ENCODE data around the gene AGBL1. TPM values are rescaled to one million over a fixed set of nuclear protein-coding genes. Genes with fewer than 3 reads are reported as not detected.

AGBL1 gene
- total RNA-seq, 1 experiment from 2014 or later: not detected

DNA sequence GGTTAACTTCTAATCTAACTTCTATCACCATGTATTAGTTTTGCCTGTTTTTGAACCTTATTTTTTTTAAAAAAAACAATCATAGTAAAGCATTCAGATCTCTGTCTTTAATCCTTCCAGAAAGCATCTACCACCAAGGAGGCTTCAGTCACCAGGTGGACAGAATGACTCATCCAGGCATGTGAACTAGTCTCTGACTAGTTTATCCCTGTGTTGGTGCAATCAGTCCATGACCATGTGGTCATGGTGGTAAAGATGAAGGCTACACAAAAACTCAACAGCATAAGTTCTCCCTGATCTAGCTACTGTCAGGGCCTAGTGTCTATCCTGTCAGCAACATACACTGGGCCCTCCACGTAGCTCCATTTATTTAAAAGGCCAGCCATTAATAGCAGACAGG lies 750.6 kb downstream of the AGBL1 start:
- H3K9ac ChIP-seq (ENCODE audit: low read length): no peak overlapping the region
- no peaks in the 10 kb centered on the region for H3K4me1 ChIP-seq (ENCODE audit: low read length)
- peaks cover 3% of the 10 kb centered on the region for H3K9me3 ChIP-seq (ENCODE audit: low read length)
- no peak overlapping the region for H3K27ac ChIP-seq (ENCODE audit: low read length)
- H2AFZ ChIP-seq (ENCODE audit: low read length): no peak overlapping the region
- no peaks in the 10 kb centered on the region for H3K9me2 ChIP-seq (replicated peaks; ENCODE audit: insufficient read depth, low read length)
- no peaks in the 10 kb centered on the region for H4K20me1 ChIP-seq (ENCODE audit: insufficient read depth, low read depth, low read length)
- H3K79me2 ChIP-seq (ENCODE audit: low read length): no peaks in the 10 kb centered on the region
- no peak overlapping the region for H3K4me2 ChIP-seq (ENCODE audit: low read depth, low read length, poor library complexity, severe bottlenecking)
- H3K4me3 ChIP-seq (ENCODE audit: low read length): no peak overlapping the region
- no peaks in the 10 kb centered on the region for H3K27me3 ChIP-seq (ENCODE audit: low read length)
- H3K36me3 ChIP-seq (ENCODE audit: insufficient read depth, low read length): no peaks in the 10 kb centered on the region
- DNase-seq: no peak

DNA sequence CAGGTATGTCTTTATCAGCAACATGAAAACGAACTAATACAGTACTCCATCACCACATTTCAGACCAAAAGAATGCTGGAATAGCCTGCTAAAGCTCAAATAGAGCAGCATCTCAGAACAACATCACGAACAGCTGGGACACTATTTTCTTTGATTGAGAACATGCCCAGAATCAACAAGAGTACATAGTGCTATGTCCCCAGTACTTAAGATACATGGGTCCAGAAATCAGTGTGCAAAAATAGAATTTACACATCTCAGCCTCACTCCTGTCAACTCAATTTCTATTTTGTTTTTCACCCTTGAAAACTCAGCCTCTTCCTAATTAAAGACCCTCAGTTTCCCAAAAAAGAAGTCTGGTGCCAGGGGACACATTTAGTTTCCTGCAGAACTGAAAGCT lies 753.9 kb downstream of the AGBL1 start:
- no peak for DNase-seq
- H3K9me2 ChIP-seq (replicated peaks; ENCODE audit: insufficient read depth, low read length): no peaks in the 10 kb centered on the region
- H3K9ac ChIP-seq (ENCODE audit: low read length): no peak overlapping the region
- H3K4me2 ChIP-seq (ENCODE audit: low read depth, low read length, poor library complexity, severe bottlenecking): no peak overlapping the region
- peaks cover 3% of the 10 kb centered on the region for H3K9me3 ChIP-seq (ENCODE audit: low read length)
- H3K79me2 ChIP-seq (ENCODE audit: low read length): no peaks in the 10 kb centered on the region
- H3K4me3 ChIP-seq (ENCODE audit: low read length): no peak overlapping the region
- H3K27ac ChIP-seq (ENCODE audit: low read length): no peak overlapping the region
- H4K20me1 ChIP-seq (ENCODE audit: insufficient read depth, low read depth, low read length): no peaks in the 10 kb centered on the region
- no peaks in the 10 kb centered on the region for H3K36me3 ChIP-seq (ENCODE audit: insufficient read depth, low read length)
- no peaks in the 10 kb centered on the region for H3K4me1 ChIP-seq (ENCODE audit: low read length)
- no peaks in the 10 kb centered on the region for H3K27me3 ChIP-seq (ENCODE audit: low read length)
- H2AFZ ChIP-seq (ENCODE audit: low read length): no peak overlapping the region

DNA sequence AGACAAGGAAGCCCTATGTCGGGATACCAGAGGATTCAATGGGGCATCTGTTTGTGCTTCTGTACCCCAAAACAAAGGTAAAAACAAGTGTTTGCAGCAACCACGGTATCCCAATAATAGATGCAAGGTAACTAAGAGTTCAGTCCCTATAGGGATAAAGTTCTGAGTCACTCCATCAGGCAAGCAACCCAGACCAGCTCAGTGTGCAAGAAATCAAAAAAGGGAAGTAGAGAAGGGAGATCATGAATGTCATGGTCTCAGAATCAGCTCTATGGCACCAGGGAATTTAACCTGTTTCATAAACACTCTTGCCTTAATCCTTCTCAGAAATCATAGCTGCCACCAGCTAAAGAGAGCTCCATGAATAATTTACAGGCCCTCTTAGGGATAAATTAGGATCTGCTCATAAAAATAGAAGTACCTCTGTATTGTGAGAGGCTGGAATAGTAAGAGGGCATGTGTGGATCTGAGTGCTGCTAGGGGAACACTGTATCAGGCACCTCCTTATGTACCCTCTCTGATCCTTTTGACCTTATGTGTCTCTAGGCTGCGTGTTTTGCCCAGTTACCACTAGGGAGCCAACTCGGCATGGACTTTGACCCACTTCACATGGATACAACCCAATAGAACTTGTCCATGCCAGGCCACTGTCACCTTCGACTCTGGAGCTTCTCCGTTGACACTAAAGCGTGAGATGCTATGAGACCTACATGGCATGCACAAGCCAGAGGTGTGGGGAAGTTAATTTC lies 754.6 kb downstream of the AGBL1 start:
- Histone ChIP-seq H3K9me2 (replicated peaks; ENCODE audit: insufficient read depth, low read length) (no peaks in the 10 kb centered on the region), H3K4me1 (ENCODE audit: low read length) (no peaks in the 10 kb centered on the region), H3K36me3 (ENCODE audit: insufficient read depth, low read length) (no peaks in the 10 kb centered on the region), H3K4me2 (ENCODE audit: low read depth, low read length, poor library complexity, severe bottlenecking) (no peak overlapping the region), H4K20me1 (ENCODE audit: insufficient read depth, low read depth, low read length) (no peaks in the 10 kb centered on the region), H2AFZ (ENCODE audit: low read length) (no peak overlapping the region), H3K4me3 (ENCODE audit: low read length) (no peak overlapping the region), H3K27me3 (ENCODE audit: low read length) (no peaks in the 10 kb centered on the region), H3K27ac (ENCODE audit: low read length) (no peak overlapping the region), H3K79me2 (ENCODE audit: low read length) (no peaks in the 10 kb centered on the region), H3K9me3 (ENCODE audit: low read length) (peaks cover 3% of the 10 kb centered on the region), H3K9ac (ENCODE audit: low read length) (no peak overlapping the region)
- no peak for DNase-seq

DNA sequence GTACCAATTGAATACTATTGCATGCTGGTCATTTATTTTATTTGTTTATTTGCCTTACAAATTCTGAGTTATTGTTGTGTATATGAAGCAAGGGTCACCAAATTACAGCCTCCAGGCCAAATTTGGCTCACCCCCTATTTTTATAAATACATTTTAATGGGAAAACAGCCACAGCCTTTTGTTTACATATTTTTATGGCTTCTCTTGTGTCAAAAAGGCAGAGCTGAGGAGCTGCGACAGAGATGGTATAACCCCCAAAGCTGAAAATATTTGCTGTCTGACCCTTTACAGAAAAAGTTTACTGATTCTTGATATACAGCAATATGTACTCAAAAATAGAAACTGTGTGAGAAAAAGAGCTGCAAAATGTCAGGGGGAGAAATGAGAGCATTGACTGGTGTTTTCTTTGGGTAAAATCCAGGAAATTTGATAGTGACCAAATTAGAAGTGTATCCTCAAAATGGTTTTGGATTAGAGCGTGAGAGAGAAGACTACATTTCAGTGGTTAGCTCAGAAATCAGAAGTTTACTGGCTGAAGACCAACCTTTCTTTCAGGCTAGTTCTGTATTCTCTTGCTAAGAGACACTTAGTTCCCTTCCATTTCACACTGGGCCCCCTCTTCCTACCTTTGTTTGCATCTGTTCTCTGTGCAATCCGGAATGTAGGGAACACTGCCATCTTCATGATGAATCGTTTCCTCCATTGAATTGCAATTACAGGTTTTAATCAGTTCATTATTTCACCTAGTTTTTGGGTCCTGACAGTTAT lies 757.8 kb downstream of the AGBL1 start:
- Histone ChIP-seq H3K4me1 (ENCODE audit: low read length) (no peaks in the 10 kb centered on the region), H3K27ac (ENCODE audit: low read length) (no peak overlapping the region), H4K20me1 (ENCODE audit: insufficient read depth, low read depth, low read length) (no peaks in the 10 kb centered on the region), H3K4me3 (ENCODE audit: low read length) (no peak overlapping the region), H3K9me3 (ENCODE audit: low read length) (no peaks in the 10 kb centered on the region; the same call in none of the 2 replicates), H3K4me2 (ENCODE audit: low read depth, low read length, poor library complexity, severe bottlenecking) (no peak overlapping the region), H3K9me2 (replicated peaks; ENCODE audit: insufficient read depth, low read length) (no peaks in the 10 kb centered on the region), H3K27me3 (ENCODE audit: low read length) (no peaks in the 10 kb centered on the region), H3K79me2 (ENCODE audit: low read length) (no peaks in the 10 kb centered on the region), H2AFZ (ENCODE audit: low read length) (no peak overlapping the region), H3K36me3 (ENCODE audit: insufficient read depth, low read length) (no peaks in the 10 kb centered on the region), H3K9ac (ENCODE audit: low read length) (no peak overlapping the region)
- DNase-seq: no peak

DNA sequence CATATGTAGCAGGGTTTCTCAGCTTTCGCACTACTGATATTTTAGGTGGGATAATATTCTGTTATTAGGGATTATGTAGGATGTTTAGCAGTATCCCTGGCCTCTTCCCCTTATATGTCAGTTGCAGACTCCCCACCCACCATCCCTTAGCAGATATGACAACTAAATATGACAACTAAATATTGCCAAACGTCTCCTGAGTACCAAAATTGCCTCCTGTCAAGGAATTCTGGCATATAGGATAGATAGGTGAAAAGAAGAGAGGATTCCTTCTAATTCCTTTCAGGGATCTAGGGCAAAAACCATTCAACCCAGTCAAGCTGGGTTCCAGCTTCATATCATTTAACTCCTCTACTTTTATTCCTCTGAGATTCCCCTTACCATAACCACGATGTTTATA lies 759.8 kb downstream of the AGBL1 start:
- H3K27me3 ChIP-seq (ENCODE audit: low read length): no peaks in the 10 kb centered on the region
- no peak overlapping the region for H2AFZ ChIP-seq (ENCODE audit: low read length)
- no peaks in the 10 kb centered on the region; the same call in none of the 2 replicates for H3K9me3 ChIP-seq (ENCODE audit: low read length)
- no peaks in the 10 kb centered on the region for H3K36me3 ChIP-seq (ENCODE audit: insufficient read depth, low read length)
- no peaks in the 10 kb centered on the region for H4K20me1 ChIP-seq (ENCODE audit: insufficient read depth, low read depth, low read length)
- no peak for DNase-seq
- H3K9ac ChIP-seq (ENCODE audit: low read length): no peak overlapping the region
- no peaks in the 10 kb centered on the region for H3K79me2 ChIP-seq (ENCODE audit: low read length)
- H3K4me1 ChIP-seq (ENCODE audit: low read length): no peaks in the 10 kb centered on the region
- H3K4me2 ChIP-seq (ENCODE audit: low read depth, low read length, poor library complexity, severe bottlenecking): no peak overlapping the region
- no peak overlapping the region for H3K4me3 ChIP-seq (ENCODE audit: low read length)
- H3K27ac ChIP-seq (ENCODE audit: low read length): no peak overlapping the region
- H3K9me2 ChIP-seq (replicated peaks; ENCODE audit: insufficient read depth, low read length): no peaks in the 10 kb centered on the region

DNA sequence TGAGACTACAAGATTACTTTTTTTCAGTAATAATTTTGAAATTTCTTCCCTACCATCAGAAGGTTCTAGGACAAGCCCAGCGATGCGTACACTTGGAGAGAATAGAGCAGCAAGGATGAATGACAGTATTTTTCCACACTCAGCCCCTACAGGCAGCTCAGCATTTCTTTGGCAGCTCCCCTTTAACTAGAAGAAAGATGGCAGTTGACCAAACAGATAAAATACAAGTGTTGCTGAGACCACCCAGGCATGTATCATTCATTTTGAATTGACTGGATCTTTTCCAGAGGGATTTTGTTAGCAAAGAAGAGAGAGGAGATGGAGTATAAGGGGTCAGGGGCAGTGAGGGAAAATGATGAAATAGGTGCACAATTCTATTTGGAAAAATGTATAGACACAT lies 761.3 kb downstream of the AGBL1 start:
- no peak overlapping the region for H3K4me2 ChIP-seq (ENCODE audit: low read depth, low read length, poor library complexity, severe bottlenecking)
- H3K27me3 ChIP-seq (ENCODE audit: low read length): no peaks in the 10 kb centered on the region
- H3K9ac ChIP-seq (ENCODE audit: low read length): no peak overlapping the region
- H3K4me1 ChIP-seq (ENCODE audit: low read length): no peaks in the 10 kb centered on the region
- peaks cover 3% of the 10 kb centered on the region; the same call in 1 of the 2 replicates for H3K9me3 ChIP-seq (ENCODE audit: low read length)
- no peaks in the 10 kb centered on the region for H3K79me2 ChIP-seq (ENCODE audit: low read length)
- no peaks in the 10 kb centered on the region for H4K20me1 ChIP-seq (ENCODE audit: insufficient read depth, low read depth, low read length)
- H2AFZ ChIP-seq (ENCODE audit: low read length): no peak overlapping the region
- DNase-seq: no peak
- no peak overlapping the region for H3K27ac ChIP-seq (ENCODE audit: low read length)
- no peaks in the 10 kb centered on the region for H3K36me3 ChIP-seq (ENCODE audit: insufficient read depth, low read length)
- H3K4me3 ChIP-seq (ENCODE audit: low read length): no peak overlapping the region
- no peaks in the 10 kb centered on the region for H3K9me2 ChIP-seq (replicated peaks; ENCODE audit: insufficient read depth, low read length)

DNA sequence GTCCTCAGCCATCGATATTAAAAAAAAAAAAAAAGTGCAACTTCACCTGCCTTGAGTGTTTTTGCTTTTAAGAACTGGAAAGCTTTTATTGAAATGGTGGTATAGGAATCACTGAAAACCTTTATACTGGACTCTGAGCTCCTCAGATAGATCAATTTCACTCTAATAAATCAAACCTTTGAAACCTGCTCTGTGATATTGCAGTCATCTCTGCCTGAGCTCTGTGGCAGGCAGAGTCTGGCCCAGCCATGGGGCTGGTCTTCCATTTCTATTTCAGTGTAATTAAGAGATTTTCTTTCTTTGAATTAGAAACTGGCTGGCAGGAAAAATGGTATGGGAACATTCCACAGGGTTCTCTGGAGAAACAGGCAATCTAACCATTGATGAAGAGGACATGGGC lies 762.5 kb downstream of the AGBL1 start:
- H3K9me3 ChIP-seq (ENCODE audit: low read length): peaks cover 3% of the 10 kb centered on the region; the same call in 1 of the 2 replicates
- no peak overlapping the region for H2AFZ ChIP-seq (ENCODE audit: low read length)
- no peak overlapping the region for H3K9ac ChIP-seq (ENCODE audit: low read length)
- H3K79me2 ChIP-seq (ENCODE audit: low read length): no peaks in the 10 kb centered on the region
- no peaks in the 10 kb centered on the region for H4K20me1 ChIP-seq (ENCODE audit: insufficient read depth, low read depth, low read length)
- H3K4me1 ChIP-seq (ENCODE audit: low read length): no peaks in the 10 kb centered on the region
- H3K9me2 ChIP-seq (replicated peaks; ENCODE audit: insufficient read depth, low read length): no peaks in the 10 kb centered on the region
- H3K4me2 ChIP-seq (ENCODE audit: low read depth, low read length, poor library complexity, severe bottlenecking): no peak overlapping the region
- no peaks in the 10 kb centered on the region for H3K36me3 ChIP-seq (ENCODE audit: insufficient read depth, low read length)
- no peak for DNase-seq
- no peak overlapping the region for H3K27ac ChIP-seq (ENCODE audit: low read length)
- H3K4me3 ChIP-seq (ENCODE audit: low read length): no peak overlapping the region
- no peaks in the 10 kb centered on the region for H3K27me3 ChIP-seq (ENCODE audit: low read length)

DNA sequence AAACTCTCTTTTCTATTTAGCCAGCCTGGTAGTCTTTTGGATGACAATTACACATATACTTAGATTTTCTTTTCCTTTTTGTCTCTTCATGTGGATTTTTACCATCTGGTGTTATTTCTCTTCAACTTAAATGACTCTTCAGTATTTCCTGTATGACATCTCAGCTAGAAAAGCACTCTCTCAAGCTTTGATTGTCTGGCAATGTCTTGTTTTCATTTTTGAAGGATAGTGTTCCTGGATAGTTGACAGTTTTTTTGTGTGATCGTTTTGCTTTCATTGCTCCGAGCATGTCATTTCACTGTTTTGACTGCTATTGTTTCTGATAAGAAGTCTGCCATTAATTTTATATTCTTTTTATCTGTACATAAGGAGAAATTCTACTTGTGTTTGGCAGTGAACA lies 766.4 kb downstream of the AGBL1 start:
- H3K9me3 ChIP-seq (ENCODE audit: low read length): peaks cover 12% of the 10 kb centered on the region
- H3K79me2 ChIP-seq (ENCODE audit: low read length): no peaks in the 10 kb centered on the region
- DNase-seq: no peak
- no peak overlapping the region for H3K4me2 ChIP-seq (ENCODE audit: low read depth, low read length, poor library complexity, severe bottlenecking)
- no peaks in the 10 kb centered on the region for H3K4me1 ChIP-seq (ENCODE audit: low read length)
- no peaks in the 10 kb centered on the region for H3K27me3 ChIP-seq (ENCODE audit: low read length)
- H3K36me3 ChIP-seq (ENCODE audit: insufficient read depth, low read length): no peaks in the 10 kb centered on the region
- no peak overlapping the region for H3K27ac ChIP-seq (ENCODE audit: low read length)
- H4K20me1 ChIP-seq (ENCODE audit: insufficient read depth, low read depth, low read length): no peaks in the 10 kb centered on the region
- no peak overlapping the region for H2AFZ ChIP-seq (ENCODE audit: low read length)
- no peak overlapping the region for H3K9ac ChIP-seq (ENCODE audit: low read length)
- H3K4me3 ChIP-seq (ENCODE audit: low read length): no peak overlapping the region
- no peaks in the 10 kb centered on the region for H3K9me2 ChIP-seq (replicated peaks; ENCODE audit: insufficient read depth, low read length)
